ENCODE data around the gene HEATR5B.

GRCh38 chr2:36981911-36982310, 102.3 kb downstream of the HEATR5B start:
- TF ChIP-seq CTCF (IDR thresholded peaks at IDR 0.05) (no peak), POLR2A (IDR thresholded peaks at IDR 0.05) (no peak)
